Ovary (tissue), 9 donors: ENCODE measurements around the gene ACAP1. TPM values are rescaled to one million over a fixed set of nuclear protein-coding genes. Genes with fewer than 3 reads are reported as not detected.

ENCODE experiments used
- DNase-seq, 5 donors: peaks; one replicate each; pipeline ENCODE4 v3.0.0-alpha.2; 2019 to 2020
- H3K27ac ChIP-seq, 2 donors: fragments of 200-600 bp; one replicate each; pipeline versions ENCODE4 v1.5.1 to v1.8.0; 2019 to 2022
- H3K27me3 ChIP-seq: fragments of 200-600 bp; one replicate; pipeline ENCODE4 v1.8.0; 2022
- H3K36me3 ChIP-seq: fragments of 200-600 bp; sonication (generic); one replicate; pipeline ENCODE4 v1.5.1; 2019
- H3K4me1 ChIP-seq: one replicate; pipeline ENCODE4 v1.8.1; 2013; ENCODE audit warnings: mild to moderate bottlenecking, moderate library complexity; ENCODE audit not compliant: insufficient read depth
- H3K4me3 ChIP-seq: fragments of 200-600 bp; sonication (generic); one replicate; pipeline ENCODE4 v1.5.1; 2017
- H3K9me3 ChIP-seq, 2 donors: fragments of 200-600 bp in 1 of 2; sonication (generic) in 1 of 2; one replicate each; pipeline versions ENCODE4 v1.5.1 to v1.8.1; 2013 to 2019; ENCODE audit warnings: mild to moderate bottlenecking in 1 of 2, moderate library complexity in 1 of 2
- CTCF ChIP-seq, 3 donors: fragments of 450-650 bp in 2 of 3; fragments of 200-600 bp in 1 of 3; IDR thresholded peaks; one replicate each; pipeline versions ENCODE4 v1.5.1 to v1.8.0; 2016 to 2022; ENCODE audit warnings: antibody characterized with exemption in 3 of 3, mild to moderate bottlenecking in 1 of 3
- EP300 ChIP-seq: sonication (generic); formaldehyde crosslinking; IDR thresholded peaks from one replicate; pipeline ENCODE4 v1.6.1; 2017; ENCODE audit warnings: antibody characterized with exemption
- POLR2A ChIP-seq: fragments of 450-650 bp; IDR thresholded peaks from one replicate; pipeline ENCODE4 v1.6.1; 2017; ENCODE audit warnings: antibody characterized with exemption, mild to moderate bottlenecking, moderate library complexity
- WGBS, 3 donors: extraction: QIAGEN DNeasy Blood & Tissue Kit in 1 of 3; methylation state at CpG; one replicate each; pipeline versions ENCODE4 v1.1.5 to v1.1.7; 2013 to 2017; 5-methylcytosine and 5-hydroxymethylcytosine counted together
- intact Hi-C, 4 donors: fragments of 100-400 bp; cut with DNase I; formaldehyde crosslinking; loops; one replicate each; pipeline versions ENCODE4 v1.11.0 to v1.15.1; 2022 to 2023
- polyA plus RNA-seq, 2 donors: library from polyadenylated mRNA; stranded (reverse); fragments of 200-250 nt in 1 of 2; fragments of 350-450 nt in 1 of 2; fragmentation: Illumina TruSeq in 1 of 2; extraction: RNeasy Lipid Tissue Mini Kit (QIAGEN cat#74804) in 1 of 2; gene quantifications; one replicate each; pipeline ENCODE4 v1.2.3, GENCODE V29; 2013 to 2014
- total RNA-seq, 7 donors: library from RNA; depleted of rRNA in 2 of 7; stranded (reverse); fragments of >200 nt in 2 of 7; fragmentation: NEBNext Ultra II Directional in 3 of 7; extraction: Animal tissue kit (Norgen Biotek cat#: 25700) in 3 of 7; gene quantifications; one replicate each; pipeline versions ENCODE4 v1.1.0 to v1.2.4, GENCODE V29; 2016 to 2023
- donor health status: DM: no; HTN: no; CAD: no; lungs with moderate emphysema.
- donor health status: DM: no; HTN: no; CAD: no.
- donor health status: Bipolar disorder and iron deficiency.
- donor health status: DM: yes; HTN: yes; CAD: no.
- donor health status: DM: no; HTN: no; CAD: no.
- donor health status: DM: yes; HTN: yes; CAD: no.

Gene ACAP1
- total and polyA plus RNA-seq, 9 donors: 1.9 to 9.4 (median 5.5) TPM

- H3K27me3 ChIP-seq: no peaks in the 10 kb centered on the region
- intact Hi-C loops: no loop called here
- H3K4me1 ChIP-seq: peaks cover 13% of the 10 kb centered on the region
- 57 to 70% (median 59%) methylated on average over 7 of the region's 7 CpGs for WGBS, 3 donors
- no peak overlapping the region for H3K27ac ChIP-seq
- H3K4me3 ChIP-seq: no peak overlapping the region
- no peaks in the 10 kb centered on the region for H3K9me3 ChIP-seq
- H3K36me3 ChIP-seq: no peaks in the 10 kb centered on the region
- TF ChIP-seq CTCF (IDR thresholded peaks at IDR 0.05): no peak
- DNase-seq: no peak
Measured at GRCh38 chr17:7312432-7313087, 23.8 kb upstream of the ACAP1 start.

- Histone ChIP-seq H3K36me3 (no peaks in the 10 kb centered on the region), H3K27me3 (no peaks in the 10 kb centered on the region), H3K4me3 (no peak overlapping the region), H3K9me3 (no peaks in the 10 kb centered on the region), H3K27ac (no peak overlapping the region), H3K4me1 (peaks cover 13% of the 10 kb centered on the region)
- 73 to 77% (median 75%) methylated on average over 7 of the region's 7 CpGs for WGBS, 3 donors
- no peak for DNase-seq
- TF ChIP-seq POLR2A: no peak
- no peak for TF ChIP-seq EP300
- TF ChIP-seq CTCF (IDR thresholded peaks at IDR 0.05): no peak
- intact Hi-C loops: no loop called here
Measured at GRCh38 chr17:7313088-7313889, 23.0 kb upstream of the ACAP1 start.

- Histone ChIP-seq H3K4me3 (peak overlapping the region; percentile 84), H3K27ac (peak overlapping the region; percentile 78 to 81), H3K9me3 (no peaks in the 10 kb centered on the region), H3K4me1 (peaks cover 10% of the 10 kb centered on the region), H3K27me3 (no peaks in the 10 kb centered on the region), H3K36me3 (no peaks in the 10 kb centered on the region)
- WGBS, 3 donors: 38 to 42% (median 41%) methylated on average over 9 of the region's 9 CpGs
- TF ChIP-seq CTCF (IDR thresholded peaks at IDR 0.05) (no peak), POLR2A (no peak), EP300 (no peak)
- DNase-seq: no peak
- intact Hi-C loops: no loop called here
Measured at GRCh38 chr17:7313890-7314718, 22.2 kb upstream of the ACAP1 start.

GRCh38 chr17:7314719-7315569 is 21.4 kb upstream of the ACAP1 start, which contains the start of gene GPS2:
TSS of gene GPS2 (minus strand) at chr17:7315360. CDS start at chr17:7315052, 308 bp downstream.
- Histone ChIP-seq H3K9me3 (no peaks in the 10 kb centered on the region), H3K27ac (peak within 1 kb of the TSS; percentile 78 to 81), H3K27me3 (no peaks in the 10 kb centered on the region), H3K4me1 (peaks cover 5% of the 10 kb centered on the region), H3K36me3 (no peaks in the 10 kb centered on the region), H3K4me3 (peak within 1 kb of the TSS; percentile 84)
- TF ChIP-seq CTCF (IDR thresholded peaks at IDR 0.05) (no peak), EP300 (no peak), POLR2A (peak; percentile 83)
- intact Hi-C loops: no loop called here
- DNase-seq: peak; percentile 90 to 96 (median 92)
- 0 to 1% (median 0%) methylated on average over 77 to 95 of the region's 95 CpGs for WGBS, 3 donors
